ENCODE data around the gene CAP2.
"Not testable (repeated sequence)": the region's sequence is repeated elsewhere in the genome, so short reads cannot be mapped to it uniquely, and the experiment has no call there.

CAP2 gene

GRCh38 chr6:17556014-17556413, 162.6 kb downstream of the CAP2 start:
- TF ChIP-seq CTCF (IDR thresholded peaks at IDR 0.05; ENCODE audit: low read depth, low read length): no peak
- DNase-seq (ENCODE audit: low read depth in 2 of 2): no peak
- no peak overlapping the region for H3K4me3 ChIP-seq (replicated peaks in 1 of 2; ENCODE audit: low read depth in 2 of 2, low read length in 2 of 2)

- DNase-seq (ENCODE audit: low read depth in 2 of 2): no peak
These were observed 169.2 kb downstream of the CAP2 start for GRCh38 chr6:17562636-17563035.

GRCh38 chr6:17565399-17565798, 172.0 kb downstream of the CAP2 start:
- no peak overlapping the region for H3K4me3 ChIP-seq (replicated peaks in 1 of 2; ENCODE audit: low read depth in 2 of 2, low read length in 2 of 2)
- DNase-seq (ENCODE audit: low read depth in 2 of 2): no peak
- TF ChIP-seq CTCF (IDR thresholded peaks at IDR 0.05; ENCODE audit: low read depth, low read length): no peak

More at GRCh38 chr6:17562636-17563035, 169.2 kb downstream of the CAP2 start:
- TF ChIP-seq CTCF (IDR thresholded peaks at IDR 0.05; ENCODE audit: low read depth, low read length): no peak
- no peak overlapping the region for H3K4me3 ChIP-seq (replicated peaks in 1 of 2; ENCODE audit: low read depth in 2 of 2, low read length in 2 of 2)

- DNase-seq (ENCODE audit: low read depth in 2 of 2): peak; percentile 78 to 84
- no peak for TF ChIP-seq CTCF (IDR thresholded peaks at IDR 0.05; ENCODE audit: low read depth, low read length)
- H3K4me3 ChIP-seq (replicated peaks in 1 of 2; ENCODE audit: low read depth in 2 of 2, low read length in 2 of 2): no peak overlapping the region
These were observed 181.6 kb downstream of the CAP2 start for GRCh38 chr6:17574866-17575560.

GRCh38 chr6:17577059-17577458, 183.7 kb downstream of the CAP2 start:
- DNase-seq (ENCODE audit: low read depth in 2 of 2): no peak
- H3K4me3 ChIP-seq (replicated peaks in 1 of 2; ENCODE audit: low read depth in 2 of 2, low read length in 2 of 2): no peak overlapping the region
- TF ChIP-seq CTCF (IDR thresholded peaks at IDR 0.05; ENCODE audit: low read depth, low read length): no peak

GRCh38 chr6:17580518-17581048, 187.2 kb downstream of the CAP2 start:
- peak; percentile 40 to 44 for DNase-seq (ENCODE audit: low read depth in 2 of 2)
- no peak for TF ChIP-seq CTCF (IDR thresholded peaks at IDR 0.05; ENCODE audit: low read depth, low read length)

GRCh38 chr6:17581282-17581681, 187.9 kb downstream of the CAP2 start:
- DNase-seq (ENCODE audit: low read depth in 2 of 2); H3K4me3 ChIP-seq (replicated peaks in 1 of 2; ENCODE audit: low read depth in 2 of 2, low read length in 2 of 2): not testable (repeated sequence)

More at GRCh38 chr6:17580518-17581048, 187.2 kb downstream of the CAP2 start:
- peak overlapping the region; percentile 50 to 54 for H3K4me3 ChIP-seq (replicated peaks in 1 of 2; ENCODE audit: low read depth in 2 of 2, low read length in 2 of 2)
